Transverse colon (tissue), 3 donors: ENCODE results near the gene ATP5PD.

Experiments
- EP300 ChIP-seq: sonication (generic); formaldehyde crosslinking; IDR thresholded peaks from one replicate; pipeline ENCODE4 v1.6.1; 2017; ENCODE audit warnings: antibody characterized with exemption, low read depth
- POLR2A ChIP-seq: fragments of 450-650 bp; IDR thresholded peaks from one replicate; pipeline ENCODE4 v1.6.1; 2016; ENCODE audit warnings: antibody characterized with exemption, mild to moderate bottlenecking, moderate library complexity
- POLR2AphosphoS5 ChIP-seq, 3 donors: sonication (generic); formaldehyde crosslinking; IDR thresholded peaks; one replicate each; pipeline ENCODE4 v1.6.1; 2016; ENCODE audit warnings: antibody characterized with exemption in 3 of 3

- TF ChIP-seq POLR2A (no peak), EP300 (no peak), POLR2AphosphoS5 (IDR thresholded peaks at IDR 0.05) (no peak)
Observed at GRCh38 chr17:74992223-74992622, 54.5 kb downstream of the ATP5PD start.
